IPS-NIHi7 (cell line): ENCODE data around the gene GHDC.
"Not testable (repeated sequence)": the region's sequence is repeated elsewhere in the genome, so short reads cannot be mapped to it uniquely, and the experiment has no call there.

Experiments
- DNase-seq: peaks from one replicate; pipeline ENCODE4 v3.0.0; 2012; ENCODE audit warnings: mixed read lengths; ENCODE audit errors: extremely low spot score

The GHDC gene

GRCh38 chr17:42155614-42156045 lies 38.7 kb downstream of the GHDC start:
- peak; percentile 68 for DNase-seq

- no peak for DNase-seq
These were observed 40.2 kb downstream of the GHDC start for GRCh38 chr17:42153919-42154742.

GRCh38 chr17:42146911-42147607 lies 47.2 kb downstream of the GHDC start:
- DNase-seq: no peak

- not testable (repeated sequence) for DNase-seq
These were observed 51.2 kb downstream of the GHDC start for GRCh38 chr17:42143138-42143537.

- DNase-seq: no peak
These were observed 51.9 kb downstream of the GHDC start for GRCh38 chr17:42142371-42142896.

GRCh38 chr17:42141382-42141781 lies 52.9 kb downstream of the GHDC start:
- no peak for DNase-seq

GRCh38 chr17:42140690-42141089 lies 53.6 kb downstream of the GHDC start:
- DNase-seq: not testable (repeated sequence)
